HG03469 (cell line): Measurements from ENCODE around the gene PCSK7.

Experiments
- ATAC-seq: cut with Tn5 transposase; IDR thresholded peaks from one replicate; pipeline ENCODE4 v1.9.1; 2021; ENCODE audit warnings: mild to moderate bottlenecking, moderate library complexity, moderate number of reproducible peaks; ENCODE audit not compliant: unreplicated experiment

PCSK7 gene

GRCh38 chr11:117199053-117199915 lies 32.6 kb downstream of the PCSK7 start, which contains the start of gene TAGLN:
Gene TAGLN, plus strand, starts transcription at chr11:117199370. Its CDS starts 3,644 bp downstream, at chr11:117203014.
- ATAC-seq: no peak

GRCh38 chr11:117198613-117199012 lies 33.3 kb downstream of the PCSK7 start:
- no peak for ATAC-seq

- ATAC-seq: no peak
These were observed 34.1 kb downstream of the PCSK7 start for GRCh38 chr11:117197516-117198456.

GRCh38 chr11:117197006-117197405 lies 34.9 kb downstream of the PCSK7 start:
- no peak for ATAC-seq

GRCh38 chr11:117195761-117196160 lies 36.1 kb downstream of the PCSK7 start:
- no peak for ATAC-seq

GRCh38 chr11:117195258-117195657 lies 36.6 kb downstream of the PCSK7 start:
- no peak for ATAC-seq

- ATAC-seq: no peak
These were observed 37.6 kb downstream of the PCSK7 start for GRCh38 chr11:117194267-117194666.

GRCh38 chr11:117193130-117194020 lies 38.5 kb downstream of the PCSK7 start:
- ATAC-seq: no peak

- ATAC-seq: no peak
These were observed 39.4 kb downstream of the PCSK7 start for GRCh38 chr11:117192401-117192875.

GRCh38 chr11:117191680-117192400 lies 40.0 kb downstream of the PCSK7 start:
- no peak for ATAC-seq

- no peak for ATAC-seq
These were observed 41.8 kb downstream of the PCSK7 start for GRCh38 chr11:117189941-117190544.

GRCh38 chr11:117189191-117189940 lies 42.5 kb downstream of the PCSK7 start:
- peak; percentile 47 for ATAC-seq

- no peak for ATAC-seq
These were observed 43.2 kb downstream of the PCSK7 start for GRCh38 chr11:117188620-117189081.

GRCh38 chr11:117187799-117188481 lies 43.9 kb downstream of the PCSK7 start:
- ATAC-seq: no peak

GRCh38 chr11:117187428-117187798 lies 44.5 kb downstream of the PCSK7 start:
- ATAC-seq: no peak

- ATAC-seq: no peak
These were observed 44.9 kb downstream of the PCSK7 start for GRCh38 chr11:117187007-117187406.

GRCh38 chr11:117186431-117186761 lies 45.5 kb downstream of the PCSK7 start:
- no peak for ATAC-seq
